IMR-90 (cell line): ENCODE data around the gene ALK. TPM values are rescaled to one million over a fixed set of nuclear protein-coding genes. Genes with fewer than 3 reads are reported as not detected.

ENCODE experiments used
- ATAC-seq: fragments of 200-7000 bp; cut with Tn5 transposase; 2 replicates; pipeline ENCODE4 v1.9.1; 2020; ENCODE audit warnings: low read depth, mild to moderate bottlenecking, moderate library complexity
- BruUV-seq: library from RNA; stranded (reverse); fragments of 400-500 nt; replicated peaks from 2 replicates; lab custom pipeline; 2021; lab: Mats Ljungman, UMichigan
- CTCF ChIA-PET: fragments of 300-600 bp; formaldehyde crosslinking; extraction: SDS; loops from one replicate; lab custom pipeline; 2021; ENCODE audit warnings: antibody characterized with exemption; lab: Yijun Ruan, JAX
- POLR2A ChIA-PET: fragments of 300-600 bp; sonication (Branson Sonifier 250); formaldehyde crosslinking; loops from one replicate; lab custom pipeline; 2022; ENCODE audit warnings: antibody characterized with exemption; ENCODE audit not compliant: unreplicated experiment; lab: Charles Lee
- DNase-seq: peaks from one replicate; pipeline ENCODE4 v3.0.0; 2013
- H2AFZ ChIP-seq: replicated peaks from 2 replicates; pipeline ENCODE3; 2013; ENCODE audit warnings: low read length, mild to moderate bottlenecking; ENCODE audit not compliant: poor library complexity
- H2AK5ac ChIP-seq: 2 replicates; pipeline ENCODE4 v1.6.1; 2013; ENCODE audit warnings: low read depth, low read length, inconsistent platforms
- H2AK9ac ChIP-seq: replicated peaks from 2 replicates; pipeline ENCODE3; 2013; ENCODE audit warnings: mild to moderate bottlenecking, low read depth, low read length, moderate library complexity; ENCODE audit not compliant: poor library complexity
- H2BK120ac ChIP-seq: 2 replicates; pipeline ENCODE4 v1.6.1; 2013; ENCODE audit warnings: low read depth, low read length, inconsistent platforms
- H2BK15ac ChIP-seq: 3 replicates; pipeline ENCODE4 v1.6.1; 2013; ENCODE audit warnings: low read depth, low read length, inconsistent platforms
- H2BK20ac ChIP-seq: 2 replicates; pipeline ENCODE4 v1.6.1; 2013; ENCODE audit warnings: low read depth, mild to moderate bottlenecking, inconsistent platforms, low read length, moderate library complexity
- H2BK5ac ChIP-seq: 2 replicates; pipeline ENCODE4 v1.6.1; 2013; ENCODE audit warnings: mild to moderate bottlenecking, low read depth, low read length, inconsistent platforms; ENCODE audit not compliant: poor library complexity, severe bottlenecking
- H3K14ac ChIP-seq: replicated peaks from 2 replicates; pipeline ENCODE4 v1.6.1; 2013; ENCODE audit warnings: low read depth, low read length, inconsistent platforms
- H3K18ac ChIP-seq: 2 replicates; pipeline ENCODE4 v1.6.1; 2013; ENCODE audit warnings: low read depth, low read length, control low read depth
- H3K23ac ChIP-seq: 2 replicates; pipeline ENCODE4 v1.6.1; 2013; ENCODE audit warnings: low read depth, low read length, inconsistent platforms
- H3K27ac ChIP-seq: 2 replicates; pipeline ENCODE4 v1.5.1; 2013; ENCODE audit warnings: mild to moderate bottlenecking, control low read depth, low read length; ENCODE audit not compliant: insufficient read depth
- H3K27me3 ChIP-seq: 2 replicates; pipeline ENCODE4 v1.6.1; 2013; ENCODE audit warnings: low read length; ENCODE audit not compliant: control insufficient read depth, insufficient read depth
- H3K36me3 ChIP-seq: 2 replicates; pipeline ENCODE4 v1.6.1; 2013; ENCODE audit warnings: low read length, mixed read lengths; ENCODE audit not compliant: control insufficient read depth, insufficient read depth
- H3K4ac ChIP-seq: 2 replicates; pipeline ENCODE4 v1.6.1; 2013; ENCODE audit warnings: low read depth, low read length, inconsistent platforms
- H3K4me1 ChIP-seq: 2 replicates; pipeline ENCODE4 v1.6.1; 2013; ENCODE audit warnings: low read length, mixed read lengths; ENCODE audit not compliant: control insufficient read depth, insufficient read depth
- H3K4me2 ChIP-seq: 2 replicates; pipeline ENCODE4 v1.6.1; 2013; ENCODE audit warnings: low read depth, mild to moderate bottlenecking, control low read depth, low read length, moderate library complexity
- H3K4me3 ChIP-seq: 2 replicates; pipeline ENCODE4 v1.5.1; 2013; ENCODE audit warnings: low read depth, mild to moderate bottlenecking, control low read depth, low read length, moderate library complexity; ENCODE audit not compliant: insufficient read depth
- H3K56ac ChIP-seq: 2 replicates; pipeline ENCODE4 v1.6.1; 2013; ENCODE audit warnings: low read length, inconsistent platforms; ENCODE audit not compliant: insufficient read depth; ENCODE audit errors: extremely low read depth
- H3K79me1 ChIP-seq, 2 experiments: 2 replicates each; pipeline ENCODE4 v1.6.1; 2013; ENCODE audit warnings: low read length in 2 of 2, inconsistent platforms in 1 of 2, low read depth in 1 of 2
- H3K9ac ChIP-seq: 2 replicates; pipeline ENCODE4 v1.6.1; 2013; ENCODE audit warnings: low read depth, low read length, control low read depth
- H3K9me1 ChIP-seq: 2 replicates; pipeline ENCODE4 v1.6.1; 2013; ENCODE audit warnings: low read length, inconsistent platforms; ENCODE audit not compliant: insufficient read depth
- H3K9me3 ChIP-seq: 2 replicates; pipeline ENCODE4 v1.6.1; 2013; ENCODE audit warnings: low read length; ENCODE audit not compliant: control insufficient read depth, insufficient read depth
- H4K20me1 ChIP-seq: 2 replicates; pipeline ENCODE4 v1.6.1; 2013; ENCODE audit warnings: low read length, inconsistent platforms; ENCODE audit not compliant: insufficient read depth
- H4K5ac ChIP-seq: 2 replicates; pipeline ENCODE4 v1.6.1; 2013; ENCODE audit warnings: mild to moderate bottlenecking, low read depth, low read length, control low read depth
- H4K8ac ChIP-seq, 2 experiments: 2 replicates each; pipeline ENCODE4 v1.6.1; 2013; ENCODE audit warnings: low read depth in 2 of 2, low read length in 2 of 2, control low read depth in 1 of 2, inconsistent platforms in 1 of 2
- H4K91ac ChIP-seq: 2 replicates; pipeline ENCODE4 v1.6.1; 2013; ENCODE audit warnings: low read depth, low read length, inconsistent platforms; ENCODE audit not compliant: insufficient read depth
- CEBPB ChIP-seq: IDR thresholded peaks from 2 replicates; pipeline ENCODE4 v1.6.1; 2012; ENCODE audit warnings: low read depth, low read length, improper control_type of control experiment
- FOS ChIP-seq: fragments of 150-350 bp; IDR thresholded peaks from 2 replicates; pipeline ENCODE4 v1.6.1; 2016; ENCODE audit warnings: low read depth, low read length
- MAZ ChIP-seq: IDR thresholded peaks from 2 replicates; pipeline ENCODE4 v1.6.1; 2012; ENCODE audit warnings: low read depth, mild to moderate bottlenecking, low read length, improper control_type of control experiment, moderate library complexity, borderline replicate concordance
- MXI1 ChIP-seq: IDR thresholded peaks from 2 replicates; pipeline ENCODE4 v1.6.1; 2012; ENCODE audit warnings: low read depth, mild to moderate bottlenecking, low read length, moderate library complexity, borderline replicate concordance
- NFE2L2 ChIP-seq: fragments of 150-350 bp; IDR thresholded peaks from 2 replicates; pipeline ENCODE4 v1.6.1; 2016; ENCODE audit warnings: low read depth, mild to moderate bottlenecking, low read length
- RFX5 ChIP-seq: IDR thresholded peaks from 2 replicates; pipeline ENCODE4 v1.8.0; 2012; ENCODE audit warnings: low read depth, mild to moderate bottlenecking, low read length, moderate library complexity
- SMC3 ChIP-seq: fragments of 150-350 bp; IDR thresholded peaks from 2 replicates; pipeline ENCODE4 v1.6.1; 2016; ENCODE audit warnings: low read depth, mild to moderate bottlenecking, antibody characterized with exemption, low read length, moderate library complexity
- WGBS, 2 experiments: methylation state at CpG; one replicate each; pipeline versions ENCODE4 v1.1.5 to v1.1.7; 2013; ENCODE audit warnings: missing lambda C conversion rate in 2 of 2; ENCODE audit not compliant: insufficient read length in 1 of 2; ENCODE audit errors: extremely low coverage in 2 of 2; 5-methylcytosine and 5-hydroxymethylcytosine counted together
- dilution Hi-C: fragments of 300-500 bp; cut with HindIII; formaldehyde crosslinking; loops from one replicate; pipeline ENCODE4 v1.14.3; 2018; ENCODE audit warnings: low sequenced_read_pairs; ENCODE audit not compliant: unreplicated experiment
- in situ Hi-C: fragments of 300-500 bp; cut with MboI; formaldehyde crosslinking; loops from 3 replicates; pipeline ENCODE4 v1.14.3; 2019; ENCODE audit warnings: low sequenced_read_pairs, inconsistent platforms, mixed read lengths
- intact Hi-C: fragments of 100-400 bp; cut with micrococcal nuclease; formaldehyde crosslinking; loops from 2 replicates; pipeline ENCODE4 v1.10.0; 2022
- polyA plus RNA-seq, 3 experiments: library from polyadenylated mRNA; depleted of rRNA; stranded (reverse); fragments of >200 nt; gene quantifications; 2 replicates each; pipeline ENCODE4 v1.2.3, GENCODE V29; 2012; ENCODE audit warnings: low replicate concordance in 1 of 3
- total RNA-seq: library from RNA; depleted of rRNA; stranded (reverse); fragments of >200 nt; gene quantifications from 2 replicates; pipeline ENCODE4 v1.2.3, GENCODE V29; 2012
- TF ChIP-seq, protein P1 (sequence below): conservative IDR thresholded peaks from 2 replicates; pipeline ENCODE4 v1.5.1; 2012; ENCODE audit warnings: mild to moderate bottlenecking, low read depth, low read length, improper control_type of control experiment

Gene ALK
- total and polyA plus RNA-seq, 2 of the 4 experiments (the other 2 are of a cell fraction) = not detected

DNA sequence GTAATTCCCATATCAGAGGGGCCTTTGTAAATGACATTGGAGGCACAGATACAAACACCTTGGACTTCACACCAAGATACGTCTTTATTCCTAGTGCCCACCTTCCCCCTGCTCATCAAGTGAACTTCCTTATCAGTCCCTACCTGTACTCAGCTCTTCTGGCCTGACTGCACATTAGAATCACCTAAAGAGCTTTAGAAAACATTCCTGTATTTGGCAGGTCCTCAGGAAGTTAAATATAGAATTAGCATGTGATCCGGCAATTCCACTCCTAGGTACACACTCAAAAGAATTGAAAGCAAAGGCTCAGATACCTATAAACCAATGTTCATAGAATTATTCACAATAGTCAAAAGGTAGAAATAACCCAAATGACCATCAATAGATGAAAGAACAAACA is 46.6 kb downstream of the ALK start:
- CTCF ChIA-PET = no interaction called here
- dilution Hi-C loops = no loop called here
- no peak overlapping the region for H2BK120ac ChIP-seq
- intact Hi-C loops = no loop called here
- H2AK9ac ChIP-seq = no peak overlapping the region
- BruUV-seq = no TSS peak
- no peaks in the 10 kb centered on the region for H3K9me3 ChIP-seq
- no peak overlapping the region for H2BK20ac ChIP-seq
- H3K36me3 ChIP-seq = no peaks in the 10 kb centered on the region
- H2BK5ac ChIP-seq = no peak overlapping the region
- no peak overlapping the region for H3K14ac ChIP-seq
- H3K4me1 ChIP-seq = no peaks in the 10 kb centered on the region
- H3K23ac ChIP-seq = no peak overlapping the region
- no peak overlapping the region for H4K5ac ChIP-seq
- no peak overlapping the region for H3K4me2 ChIP-seq
- H3K56ac ChIP-seq = no peak overlapping the region
- POLR2A ChIA-PET = no interaction called here
- no peak overlapping the region for H2BK15ac ChIP-seq
- H3K27me3 ChIP-seq = no peaks in the 10 kb centered on the region
- no peak overlapping the region for H4K8ac ChIP-seq
- H3K4me3 ChIP-seq = no peak overlapping the region
- H2AFZ ChIP-seq = no peak overlapping the region
- no peaks in the 10 kb centered on the region for H3K9me1 ChIP-seq
- H3K18ac ChIP-seq = no peak overlapping the region
- no CpG with 5 or more reads among the region's 2 CpGs for WGBS, 2 experiments
- ATAC-seq (no peak), DNase-seq (no peak)
- no peak overlapping the region for H3K9ac ChIP-seq
- H3K4ac ChIP-seq = no peak overlapping the region
- TF ChIP-seq RFX5 (no peak), MAZ (no peak), FOS (no peak), CEBPB (no peak), NFE2L2 (no peak), MXI1 (no peak), SMC3 (no peak)
- TF ChIP-seq, protein P1, sequence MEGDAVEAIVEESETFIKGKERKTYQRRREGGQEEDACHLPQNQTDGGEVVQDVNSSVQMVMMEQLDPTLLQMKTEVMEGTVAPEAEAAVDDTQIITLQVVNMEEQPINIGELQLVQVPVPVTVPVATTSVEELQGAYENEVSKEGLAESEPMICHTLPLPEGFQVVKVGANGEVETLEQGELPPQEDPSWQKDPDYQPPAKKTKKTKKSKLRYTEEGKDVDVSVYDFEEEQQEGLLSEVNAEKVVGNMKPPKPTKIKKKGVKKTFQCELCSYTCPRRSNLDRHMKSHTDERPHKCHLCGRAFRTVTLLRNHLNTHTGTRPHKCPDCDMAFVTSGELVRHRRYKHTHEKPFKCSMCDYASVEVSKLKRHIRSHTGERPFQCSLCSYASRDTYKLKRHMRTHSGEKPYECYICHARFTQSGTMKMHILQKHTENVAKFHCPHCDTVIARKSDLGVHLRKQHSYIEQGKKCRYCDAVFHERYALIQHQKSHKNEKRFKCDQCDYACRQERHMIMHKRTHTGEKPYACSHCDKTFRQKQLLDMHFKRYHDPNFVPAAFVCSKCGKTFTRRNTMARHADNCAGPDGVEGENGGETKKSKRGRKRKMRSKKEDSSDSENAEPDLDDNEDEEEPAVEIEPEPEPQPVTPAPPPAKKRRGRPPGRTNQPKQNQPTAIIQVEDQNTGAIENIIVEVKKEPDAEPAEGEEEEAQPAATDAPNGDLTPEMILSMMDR = no peak
- no peak overlapping the region for H3K27ac ChIP-seq
- in situ Hi-C loops = no loop called here
- no peak overlapping the region for H2AK5ac ChIP-seq
- no peaks in the 10 kb centered on the region for H4K20me1 ChIP-seq
- no peaks in the 10 kb centered on the region for H3K79me1 ChIP-seq
- H4K91ac ChIP-seq = no peak overlapping the region
